HCT116 (cell line): ENCODE results near the gene ASCL4. TPM values are rescaled to one million over a fixed set of nuclear protein-coding genes. Genes with fewer than 3 reads are reported as not detected.

Experiments used
- ATAC-seq: fragments of 200-7000 bp; cut with Tn5 transposase; 2 replicates; pipeline ENCODE4 v1.9.1; 2020; ENCODE audit warnings: mild to moderate bottlenecking, moderate library complexity
- BruUV-seq: library from RNA; stranded (reverse); fragments of 400-500 nt; replicated peaks from 2 replicates; lab custom pipeline; 2021; lab: Mats Ljungman, UMichigan
- CTCF ChIA-PET: fragments of 300-600 bp; sonication (Branson Sonifier 250); formaldehyde crosslinking; loops from one replicate; lab custom pipeline; 2021; ENCODE audit warnings: antibody characterized with exemption; lab: Charles Lee
- POLR2A ChIA-PET: fragments of 300-600, 350-600 bp; sonication (Branson Sonifier 250); formaldehyde crosslinking; loops from one replicate; lab custom pipeline; 2021; ENCODE audit warnings: antibody characterized with exemption; lab: Charles Lee
- RAD21 ChIA-PET, 2 experiments: fragments of 300-600 bp; sonication (Branson Sonifier 250); formaldehyde crosslinking; loops; one replicate each; lab custom pipeline; 2023; ENCODE audit warnings: low total read pairs in 2 of 2; ENCODE audit not compliant: uncharacterized antibody in 2 of 2, unreplicated experiment in 2 of 2, low non-redundant PET in 1 of 2; lab: Charles Lee
- DNase-seq: peaks from one replicate; pipeline ENCODE4 v3.0.0-alpha.2; 2010; ENCODE audit warnings: low read depth, low spot score
- H2AFZ ChIP-seq: fragments of 200-600 bp; shearing (Covaris generic), sonication (generic); 2 replicates; pipeline ENCODE4 v1.6.1; 2017; ENCODE audit warnings: low read depth, mixed run types, mixed read lengths, antibody characterized with exemption, low read length; ENCODE audit not compliant: poor library complexity, severe bottlenecking
- H3K27ac ChIP-seq: 2 replicates; pipeline ENCODE4 v1.5.1; 2012; ENCODE audit warnings: low read depth, low read length
- H3K27me3 ChIP-seq: fragments of 200-600 bp; sonication (generic); 2 replicates; pipeline ENCODE4 v1.6.1; 2016; ENCODE audit warnings: mixed run types, low read length, mixed read lengths; ENCODE audit not compliant: insufficient read depth
- H3K36me3 ChIP-seq, 2 experiments: fragments of 200-500 bp in 1 of 2; fragments of 200-600 bp in 1 of 2; sonication (Bioruptor generic) in 1 of 2; sonication (generic) in 1 of 2; 2 replicates each; pipeline versions ENCODE4 v1.5.1 to v1.6.1; 2014 to 2016; ENCODE audit warnings: low read length in 2 of 2, inconsistent platforms in 1 of 2, mixed read lengths in 1 of 2, mixed run types in 1 of 2; ENCODE audit not compliant: insufficient read depth in 2 of 2, control insufficient read depth in 1 of 2
- H3K4me1 ChIP-seq, 2 experiments: fragments of 200-600 bp in 1 of 2; sonication (generic) in 1 of 2; 2 replicates each; pipeline versions ENCODE4 v1.5.1 to v1.6.1; 2012 to 2017; ENCODE audit warnings: low read length in 2 of 2, inconsistent platforms in 1 of 2, mild to moderate bottlenecking in 1 of 2, mixed read lengths in 1 of 2, mixed run types in 1 of 2, moderate library complexity in 1 of 2; ENCODE audit not compliant: insufficient read depth in 2 of 2, control insufficient read depth in 1 of 2
- H3K4me2 ChIP-seq: fragments of 200-600 bp; sonication (generic); 2 replicates; pipeline ENCODE4 v1.6.1; 2017; ENCODE audit warnings: mixed run types, low read length, mixed read lengths
- H3K4me3 ChIP-seq, 2 experiments: fragments of 200-600 bp in 1 of 2; sonication (generic) in 1 of 2; replicated peaks in 1 of 2; 2 replicates each; pipeline ENCODE4 v1.5.1; 2011 to 2016; ENCODE audit warnings: low read length in 2 of 2, control low read depth in 1 of 2, low read depth in 1 of 2, mild to moderate bottlenecking in 1 of 2, mixed read lengths in 1 of 2, mixed run types in 1 of 2
- H3K79me2 ChIP-seq: fragments of 200-600 bp; sonication (generic); 2 replicates; pipeline ENCODE4 v1.6.1; 2017; ENCODE audit warnings: mild to moderate bottlenecking, mixed run types, low read length, moderate library complexity, mixed read lengths; ENCODE audit not compliant: insufficient read depth
- H3K9ac ChIP-seq: fragments of 200-600 bp; sonication (generic); 2 replicates; pipeline ENCODE4 v1.6.1; 2016; ENCODE audit warnings: low read length, mixed read lengths
- H3K9me2 ChIP-seq: fragments of 200-600 bp; sonication (generic), shearing (Covaris generic); 2 replicates; pipeline ENCODE4 v1.6.1; 2017; ENCODE audit warnings: mixed run types, mild to moderate bottlenecking, moderate library complexity; ENCODE audit not compliant: insufficient read depth
- H3K9me3 ChIP-seq, 2 experiments: fragments of 200-500 bp in 1 of 2; fragments of 200-600 bp in 1 of 2; sonication (Bioruptor generic) in 1 of 2; sonication (generic) in 1 of 2; 2 replicates each; pipeline ENCODE4 v1.6.1; 2014 to 2017; ENCODE audit warnings: low read length in 2 of 2, mixed read lengths in 2 of 2, inconsistent platforms in 1 of 2, low read depth in 1 of 2, mild to moderate bottlenecking in 1 of 2, mixed run types in 1 of 2, moderate library complexity in 1 of 2; ENCODE audit not compliant: control insufficient read depth in 1 of 2, insufficient read depth in 1 of 2
- H4K20me1 ChIP-seq: fragments of 200-600 bp; sonication (generic), shearing (Covaris generic); 2 replicates; pipeline ENCODE4 v1.6.1; 2017; ENCODE audit warnings: mixed run types, mild to moderate bottlenecking, moderate library complexity; ENCODE audit not compliant: insufficient read depth
- ATF3 ChIP-seq: IDR thresholded peaks from 2 replicates; pipeline ENCODE4 v1.6.1; 2012
- CBX3 ChIP-seq: IDR thresholded peaks from 2 replicates; pipeline ENCODE4 v1.6.1; 2012; ENCODE audit warnings: low read depth
- CEBPB ChIP-seq: IDR thresholded peaks from 2 replicates; pipeline ENCODE4 v1.6.1; 2012; ENCODE audit warnings: low read depth
- EGR1 ChIP-seq: IDR thresholded peaks from 2 replicates; pipeline ENCODE4 v1.6.1; 2012; ENCODE audit warnings: low read depth
- ELF1 ChIP-seq: IDR thresholded peaks from 2 replicates; pipeline ENCODE4 v1.6.1; 2012; ENCODE audit warnings: low read depth, borderline replicate concordance
- FOSL1 ChIP-seq: IDR thresholded peaks from 2 replicates; pipeline ENCODE4 v1.6.1; 2012; ENCODE audit warnings: low read depth
- JUND ChIP-seq: IDR thresholded peaks from 2 replicates; pipeline ENCODE4 v1.6.1; 2012
- POLR2A ChIP-seq: IDR thresholded peaks from 2 replicates; pipeline ENCODE4 v1.7.0; 2011; ENCODE audit warnings: borderline replicate concordance; ENCODE audit not compliant: insufficient read depth, insufficient read length; ENCODE audit errors: extremely low read depth
- RAD21 ChIP-seq: IDR thresholded peaks from 2 replicates; pipeline ENCODE4 v1.6.1; 2012; ENCODE audit warnings: low read depth, mild to moderate bottlenecking
- SP1 ChIP-seq: IDR thresholded peaks from 2 replicates; pipeline ENCODE4 v1.6.1; 2012; ENCODE audit warnings: low read depth
- ZFX ChIP-seq: fragments of 450-650 bp; IDR thresholded peaks from 2 replicates; pipeline ENCODE4 v1.6.1; 2017
- ZNF274 ChIP-seq: fragments of 200-500 bp; sonication (Bioruptor generic); IDR thresholded peaks from 2 replicates; pipeline ENCODE4 v1.6.1; 2014; ENCODE audit warnings: mild to moderate bottlenecking, low read depth, low read length, inconsistent platforms
- intact Hi-C: fragments of 100-400 bp; cut with micrococcal nuclease; formaldehyde crosslinking; loops from 2 replicates; pipeline ENCODE4 v1.10.0; 2022
- total RNA-seq: library from RNA; stranded (reverse); gene quantifications from one replicate; pipeline ENCODE4 v1.2.1, GENCODE V29; 2021; ENCODE audit not compliant: unreplicated experiment
- TF ChIP-seq, protein P1 (sequence below), 3 experiments: fragments of 200-600 bp in 1 of 3; sonication (generic) in 1 of 3; IDR thresholded peaks in 2 of 3; conservative IDR thresholded peaks in 1 of 3; 2 replicates each; pipeline ENCODE4 v1.5.1; 2012 to 2017; ENCODE audit warnings: low read depth in 2 of 3, low read length in 2 of 3, antibody characterized with exemption in 1 of 3, borderline replicate concordance in 1 of 3, control low read depth in 1 of 3, mild to moderate bottlenecking in 1 of 3, mixed read lengths in 1 of 3, mixed run types in 1 of 3, moderate library complexity in 1 of 3; ENCODE audit not compliant: insufficient read depth in 1 of 3
- TF ChIP-seq, protein P2 (sequence below): IDR thresholded peaks from 2 replicates; pipeline ENCODE4 v1.6.1; 2011; ENCODE audit warnings: mild to moderate bottlenecking, low read length, moderate library complexity; ENCODE audit not compliant: insufficient replicate concordance; ENCODE audit errors: extremely low read depth
- TF ChIP-seq, protein P3 (sequence below): IDR thresholded peaks from 2 replicates; pipeline ENCODE4 v1.6.1; 2012

Gene ASCL4
- total RNA-seq, 1 experiment from 2014 or later: not detected

- no peak overlapping the region for H2AFZ ChIP-seq
- no TSS peak for BruUV-seq
- H3K36me3 ChIP-seq: peaks cover 42 to 62% of the 10 kb centered on the region in 2 experiments
- no peaks in the 10 kb centered on the region for H3K4me1 ChIP-seq
- ChIA-PET RAD21 (no interaction called here), CTCF (no interaction called here), POLR2A (no interaction called here)
- no peak overlapping the region for H3K27ac ChIP-seq
- DNase-seq (no peak), ATAC-seq (no peak)
- intact Hi-C loops: no loop called here
- H3K27me3 ChIP-seq: no peaks in the 10 kb centered on the region
- no peak overlapping the region for H3K4me2 ChIP-seq
- TF ChIP-seq EGR1 (no peak), RAD21 (no peak), FOSL1 (no peak), ZFX (no peak), ZNF274 (no peak), CEBPB (no peak), CBX3 (no peak)
- H3K9me2 ChIP-seq: no peaks in the 10 kb centered on the region
- H4K20me1 ChIP-seq: no peaks in the 10 kb centered on the region
- H3K4me3 ChIP-seq: no peak overlapping the region
- no peak overlapping the region for H3K9ac ChIP-seq
- H3K79me2 ChIP-seq: peaks cover 76% of the 10 kb centered on the region
- no peaks in the 10 kb centered on the region for H3K9me3 ChIP-seq
Observed at GRCh38 chr12:107749083-107749482, 25.4 kb upstream of the ASCL4 start.

DNA sequence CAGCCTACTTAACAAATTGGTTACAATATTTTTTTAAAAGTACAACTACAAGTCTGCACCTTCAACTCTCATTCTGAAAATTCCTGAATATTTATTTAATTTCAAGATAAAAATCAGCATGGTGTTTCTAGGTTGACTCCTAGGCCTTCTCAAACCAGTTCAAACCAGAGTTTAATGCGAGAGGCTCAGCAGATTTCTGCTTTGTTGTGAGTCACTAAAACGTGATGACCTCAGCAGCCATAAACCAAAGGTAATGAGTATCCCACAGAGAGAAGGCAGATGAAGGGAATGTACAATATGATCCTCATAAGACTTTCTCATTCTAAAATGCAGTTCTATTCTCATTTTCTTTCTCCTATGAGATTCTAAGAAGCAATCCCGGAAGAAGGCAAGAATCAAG is 15.1 kb upstream of the ASCL4 start:
- H4K20me1 ChIP-seq: no peaks in the 10 kb centered on the region
- H3K4me1 ChIP-seq: peaks cover 8 to 21% of the 10 kb centered on the region in 2 experiments
- H3K79me2 ChIP-seq: peaks cover 44% of the 10 kb centered on the region
- H3K4me3 ChIP-seq: peak overlapping the region; percentile 85 to 91
- peak overlapping the region; percentile 79 for H3K4me2 ChIP-seq
- CTCF ChIA-PET: interaction anchor here (0.9 kb wide), 1 partner anchor 126 kb away, joined by 3 read pairs; no protein-coding TSS in a partner anchor
- ATAC-seq: peak; percentile 33
- H3K9me2 ChIP-seq: no peaks in the 10 kb centered on the region
- no TSS peak for BruUV-seq
- H3K9me3 ChIP-seq: no peaks in the 10 kb centered on the region
- H3K27me3 ChIP-seq: no peaks in the 10 kb centered on the region
- POLR2A ChIA-PET: interaction anchor here (1.3 to 1.6 kb wide), 2 partner anchors 15 to 83 kb away, joined by 3 read pairs; no protein-coding TSS in a partner anchor
- H3K9ac ChIP-seq: peak overlapping the region; percentile 77
- DNase-seq: peak; percentile 47
- RAD21 ChIA-PET: no interaction called here
- TF ChIP-seq CEBPB (0 out of 2 replicates have a peak, but pooled peaks have one; percentile 12), ATF3 (0 out of 2 replicates have a peak, but pooled peaks have one; percentile 27), ZFX (no peak), FOSL1 (peak; percentile 70), POLR2A (no peak), SP1 (0 out of 2 replicates have a peak, but pooled peaks have one; percentile 17), CBX3 (peak; percentile 39; the same call in 1 of the 2 replicates), JUND (peak; percentile 67), EGR1 (no peak), ELF1 (no peak)
- TF ChIP-seq, protein P1, sequence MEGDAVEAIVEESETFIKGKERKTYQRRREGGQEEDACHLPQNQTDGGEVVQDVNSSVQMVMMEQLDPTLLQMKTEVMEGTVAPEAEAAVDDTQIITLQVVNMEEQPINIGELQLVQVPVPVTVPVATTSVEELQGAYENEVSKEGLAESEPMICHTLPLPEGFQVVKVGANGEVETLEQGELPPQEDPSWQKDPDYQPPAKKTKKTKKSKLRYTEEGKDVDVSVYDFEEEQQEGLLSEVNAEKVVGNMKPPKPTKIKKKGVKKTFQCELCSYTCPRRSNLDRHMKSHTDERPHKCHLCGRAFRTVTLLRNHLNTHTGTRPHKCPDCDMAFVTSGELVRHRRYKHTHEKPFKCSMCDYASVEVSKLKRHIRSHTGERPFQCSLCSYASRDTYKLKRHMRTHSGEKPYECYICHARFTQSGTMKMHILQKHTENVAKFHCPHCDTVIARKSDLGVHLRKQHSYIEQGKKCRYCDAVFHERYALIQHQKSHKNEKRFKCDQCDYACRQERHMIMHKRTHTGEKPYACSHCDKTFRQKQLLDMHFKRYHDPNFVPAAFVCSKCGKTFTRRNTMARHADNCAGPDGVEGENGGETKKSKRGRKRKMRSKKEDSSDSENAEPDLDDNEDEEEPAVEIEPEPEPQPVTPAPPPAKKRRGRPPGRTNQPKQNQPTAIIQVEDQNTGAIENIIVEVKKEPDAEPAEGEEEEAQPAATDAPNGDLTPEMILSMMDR (IDR thresholded peaks at IDR 0.05 in 2 of 3, conservative IDR thresholded peaks at IDR 0.05 in 1 of 3; ENCODE audit: borderline replicate concordance in 1 of 3, insufficient read depth in 1 of 3, low read depth in 2 of 3, low read length in 2 of 3): no peak
- TF ChIP-seq, protein P2, sequence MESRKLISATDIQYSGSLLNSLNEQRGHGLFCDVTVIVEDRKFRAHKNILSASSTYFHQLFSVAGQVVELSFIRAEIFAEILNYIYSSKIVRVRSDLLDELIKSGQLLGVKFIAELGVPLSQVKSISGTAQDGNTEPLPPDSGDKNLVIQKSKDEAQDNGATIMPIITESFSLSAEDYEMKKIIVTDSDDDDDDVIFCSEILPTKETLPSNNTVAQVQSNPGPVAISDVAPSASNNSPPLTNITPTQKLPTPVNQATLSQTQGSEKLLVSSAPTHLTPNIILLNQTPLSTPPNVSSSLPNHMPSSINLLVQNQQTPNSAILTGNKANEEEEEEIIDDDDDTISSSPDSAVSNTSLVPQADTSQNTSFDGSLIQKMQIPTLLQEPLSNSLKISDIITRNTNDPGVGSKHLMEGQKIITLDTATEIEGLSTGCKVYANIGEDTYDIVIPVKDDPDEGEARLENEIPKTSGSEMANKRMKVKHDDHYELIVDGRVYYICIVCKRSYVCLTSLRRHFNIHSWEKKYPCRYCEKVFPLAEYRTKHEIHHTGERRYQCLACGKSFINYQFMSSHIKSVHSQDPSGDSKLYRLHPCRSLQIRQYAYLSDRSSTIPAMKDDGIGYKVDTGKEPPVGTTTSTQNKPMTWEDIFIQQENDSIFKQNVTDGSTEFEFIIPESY: no peak
- TF ChIP-seq, protein P3, sequence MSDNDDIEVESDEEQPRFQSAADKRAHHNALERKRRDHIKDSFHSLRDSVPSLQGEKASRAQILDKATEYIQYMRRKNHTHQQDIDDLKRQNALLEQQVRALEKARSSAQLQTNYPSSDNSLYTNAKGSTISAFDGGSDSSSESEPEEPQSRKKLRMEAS: peak; percentile 35; the same call in 1 of the 2 replicates
- TF ChIP-seq, all 23 proteins: peak for 7
- peak overlapping the region; percentile 72; the same call in 1 of the 2 replicates for H3K27ac ChIP-seq
- peaks cover 25% of the 10 kb centered on the region in 2 experiments; a peak in 3 of 4 replicates for H3K36me3 ChIP-seq
- H2AFZ ChIP-seq: no peak overlapping the region
- intact Hi-C loops: no loop called here
